HUES48 (cell line): ENCODE measurements around the gene FBXW11.

Experiments used
- H3K27ac ChIP-seq: one replicate; pipeline ENCODE4 v1.7.0; 2013; ENCODE audit warnings: low read depth, low read length, inconsistent platforms
- H3K27me3 ChIP-seq: 2 replicates; pipeline ENCODE4 v1.6.1; 2013; ENCODE audit warnings: mild to moderate bottlenecking, low read length; ENCODE audit not compliant: control insufficient read depth, insufficient read depth
- H3K36me3 ChIP-seq: 2 replicates; pipeline ENCODE4 v1.6.1; 2013; ENCODE audit warnings: low read length; ENCODE audit not compliant: control insufficient read depth, insufficient read depth
- H3K4me1 ChIP-seq: 2 replicates; pipeline ENCODE4 v1.6.1; 2013; ENCODE audit warnings: mild to moderate bottlenecking, low read length; ENCODE audit not compliant: control insufficient read depth, insufficient read depth
- H3K4me3 ChIP-seq: 2 replicates; pipeline ENCODE4 v1.5.1; 2013; ENCODE audit warnings: mild to moderate bottlenecking, low read depth, low read length
- H3K9ac ChIP-seq: 2 replicates; pipeline ENCODE4 v1.6.1; 2013; ENCODE audit warnings: mild to moderate bottlenecking, low read depth, low read length, moderate library complexity
- H3K9me3 ChIP-seq: 2 replicates; pipeline ENCODE4 v1.6.1; 2013; ENCODE audit warnings: low read length; ENCODE audit not compliant: control insufficient read depth, insufficient read depth

The FBXW11 gene

DNA sequence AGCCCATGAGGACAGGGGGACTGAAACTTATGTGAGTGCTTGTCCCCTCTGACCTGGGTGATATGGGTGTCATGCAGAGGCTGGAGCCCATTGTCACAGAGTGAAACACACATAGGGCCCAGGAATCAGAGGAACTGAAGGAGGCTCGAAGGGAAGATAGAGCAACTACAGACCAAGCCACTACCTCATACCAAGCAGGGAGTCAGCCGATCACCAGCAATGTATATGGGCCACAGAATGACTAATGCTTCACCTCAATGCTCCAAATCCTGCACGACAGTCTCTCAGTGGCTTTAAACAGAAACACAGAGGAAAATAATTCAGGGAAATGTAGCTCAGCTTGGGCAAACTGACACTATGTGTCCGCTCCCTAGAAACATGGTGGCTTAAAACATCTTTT is 8.9 kb upstream of the FBXW11 start:
- H3K9me3 ChIP-seq: no peaks in the 10 kb centered on the region
- no peaks in the 10 kb centered on the region for H3K27me3 ChIP-seq
- no peak overlapping the region for H3K4me3 ChIP-seq
- no peak overlapping the region for H3K27ac ChIP-seq
- H3K36me3 ChIP-seq: no peaks in the 10 kb centered on the region
- H3K9ac ChIP-seq: no peak overlapping the region
- H3K4me1 ChIP-seq: peaks cover under 1% of the 10 kb centered on the region; the same call in 1 of the 2 replicates

DNA sequence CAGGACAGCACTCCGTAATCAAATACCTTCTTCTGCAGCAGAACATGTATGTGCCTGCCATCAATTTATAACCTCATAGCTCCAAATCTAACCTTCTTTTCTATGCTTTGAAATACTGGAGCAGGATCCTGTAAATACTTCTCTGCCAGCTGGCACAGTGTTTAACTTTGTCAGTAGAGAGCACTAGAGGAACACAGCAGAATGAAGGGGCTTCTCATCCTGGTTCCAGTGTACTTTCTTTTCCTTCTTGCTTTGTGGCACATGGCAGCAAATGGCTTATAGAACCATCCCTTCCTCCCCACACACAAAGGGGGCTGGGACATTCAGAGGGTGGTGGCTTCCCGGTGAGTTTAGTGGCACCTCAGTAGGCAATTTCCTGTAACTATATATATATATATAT is 3.8 kb upstream of the FBXW11 start:
- Histone ChIP-seq H3K9ac (no peak overlapping the region), H3K4me3 (no peak overlapping the region), H3K27me3 (no peaks in the 10 kb centered on the region), H3K9me3 (no peaks in the 10 kb centered on the region), H3K27ac (peak overlapping the region; percentile 95), H3K4me1 (peaks cover 28% of the 10 kb centered on the region), H3K36me3 (no peaks in the 10 kb centered on the region)

DNA sequence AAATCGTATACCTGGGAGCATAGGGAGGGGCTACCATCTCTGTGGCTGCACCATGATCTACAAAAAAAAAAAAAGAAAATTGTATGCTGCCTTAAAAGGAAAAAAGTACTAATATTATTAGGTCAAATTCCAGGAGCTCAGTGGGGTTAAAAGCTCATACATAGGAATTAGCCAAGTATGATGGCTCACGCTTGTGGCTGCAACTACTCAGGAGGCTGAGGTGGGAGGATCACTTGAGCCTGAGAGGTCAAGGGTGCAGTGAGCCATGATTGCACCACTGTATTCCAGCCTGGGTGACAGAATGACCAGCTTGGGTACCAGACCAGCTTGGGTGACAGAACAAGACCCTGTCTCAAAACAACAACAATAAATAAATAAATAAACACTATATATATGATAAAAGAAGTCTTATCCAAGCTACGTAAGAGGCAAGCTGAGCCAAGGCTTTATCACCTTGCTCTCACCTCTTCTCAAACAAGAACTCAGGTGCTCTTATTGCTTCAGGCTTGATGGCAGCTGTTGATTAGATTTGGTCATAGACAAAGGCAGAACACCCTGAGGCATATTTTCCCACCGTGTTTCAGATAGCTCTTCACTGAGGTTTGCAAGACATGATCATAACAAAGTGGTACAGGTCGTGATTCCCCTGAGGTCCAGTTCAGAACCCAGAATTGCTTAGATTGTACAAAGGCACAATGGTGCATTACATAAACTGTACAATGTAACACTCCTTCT is 3.3 kb upstream of the FBXW11 start:
- Histone ChIP-seq H3K27me3 (no peaks in the 10 kb centered on the region), H3K4me1 (peaks cover 32% of the 10 kb centered on the region), H3K36me3 (no peaks in the 10 kb centered on the region), H3K4me3 (0 out of 2 replicates have a peak overlapping the region, but pooled peaks have one; percentile 22), H3K27ac (peak overlapping the region; percentile 95), H3K9ac (no peak overlapping the region), H3K9me3 (no peaks in the 10 kb centered on the region)

DNA sequence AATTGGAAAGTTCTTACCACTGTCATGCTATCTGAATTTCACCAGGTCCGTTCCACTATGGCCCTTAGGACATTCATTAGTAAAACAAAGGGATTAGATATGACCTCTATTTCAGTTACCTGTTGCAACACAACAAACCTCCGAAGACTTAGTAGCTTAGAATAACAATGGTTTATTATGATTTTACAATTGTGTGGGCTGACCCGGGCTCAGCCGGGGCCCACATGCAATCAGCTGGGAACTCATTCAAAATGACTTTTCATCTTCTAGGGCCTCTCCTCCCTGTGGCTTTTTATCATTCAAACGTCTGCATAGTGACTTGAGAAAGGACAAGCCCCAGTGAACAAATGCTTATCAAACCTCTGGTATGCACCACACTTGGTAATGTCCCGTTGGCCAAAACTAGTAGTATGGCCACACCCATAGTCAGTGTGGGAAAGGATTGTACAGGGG is 2.3 kb upstream of the FBXW11 start:
- Histone ChIP-seq H3K4me3 (peak overlapping the region; percentile 97), H3K9ac (no peak overlapping the region), H3K4me1 (peaks cover 39% of the 10 kb centered on the region), H3K27ac (peak overlapping the region; percentile 95), H3K27me3 (no peaks in the 10 kb centered on the region), H3K36me3 (no peaks in the 10 kb centered on the region), H3K9me3 (no peaks in the 10 kb centered on the region)

DNA sequence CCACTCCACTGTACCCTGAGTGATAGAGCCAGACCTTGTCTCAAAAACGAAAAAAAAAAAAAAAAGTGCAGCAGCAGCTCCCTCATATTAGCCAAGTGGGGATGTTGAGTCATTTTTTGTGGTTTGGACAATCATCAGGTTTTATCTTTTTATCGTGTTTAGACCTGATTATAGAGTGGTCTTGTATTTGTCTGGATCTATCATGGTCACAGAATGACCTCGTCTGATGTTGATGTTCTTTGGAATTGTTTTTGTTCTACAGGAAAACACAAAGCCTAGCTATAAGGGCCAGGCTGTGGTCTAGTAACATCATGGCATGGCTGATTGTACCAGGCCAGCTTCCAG is 1.6 kb upstream of the FBXW11 start:
- H3K4me3 ChIP-seq: peak overlapping the region; percentile 97
- H3K27ac ChIP-seq: peak overlapping the region; percentile 95
- H3K4me1 ChIP-seq: peaks cover 46% of the 10 kb centered on the region
- H3K9ac ChIP-seq: peak overlapping the region; percentile 94; the same call in 1 of the 2 replicates
- no peaks in the 10 kb centered on the region for H3K36me3 ChIP-seq
- H3K27me3 ChIP-seq: no peaks in the 10 kb centered on the region
- H3K9me3 ChIP-seq: no peaks in the 10 kb centered on the region

DNA sequence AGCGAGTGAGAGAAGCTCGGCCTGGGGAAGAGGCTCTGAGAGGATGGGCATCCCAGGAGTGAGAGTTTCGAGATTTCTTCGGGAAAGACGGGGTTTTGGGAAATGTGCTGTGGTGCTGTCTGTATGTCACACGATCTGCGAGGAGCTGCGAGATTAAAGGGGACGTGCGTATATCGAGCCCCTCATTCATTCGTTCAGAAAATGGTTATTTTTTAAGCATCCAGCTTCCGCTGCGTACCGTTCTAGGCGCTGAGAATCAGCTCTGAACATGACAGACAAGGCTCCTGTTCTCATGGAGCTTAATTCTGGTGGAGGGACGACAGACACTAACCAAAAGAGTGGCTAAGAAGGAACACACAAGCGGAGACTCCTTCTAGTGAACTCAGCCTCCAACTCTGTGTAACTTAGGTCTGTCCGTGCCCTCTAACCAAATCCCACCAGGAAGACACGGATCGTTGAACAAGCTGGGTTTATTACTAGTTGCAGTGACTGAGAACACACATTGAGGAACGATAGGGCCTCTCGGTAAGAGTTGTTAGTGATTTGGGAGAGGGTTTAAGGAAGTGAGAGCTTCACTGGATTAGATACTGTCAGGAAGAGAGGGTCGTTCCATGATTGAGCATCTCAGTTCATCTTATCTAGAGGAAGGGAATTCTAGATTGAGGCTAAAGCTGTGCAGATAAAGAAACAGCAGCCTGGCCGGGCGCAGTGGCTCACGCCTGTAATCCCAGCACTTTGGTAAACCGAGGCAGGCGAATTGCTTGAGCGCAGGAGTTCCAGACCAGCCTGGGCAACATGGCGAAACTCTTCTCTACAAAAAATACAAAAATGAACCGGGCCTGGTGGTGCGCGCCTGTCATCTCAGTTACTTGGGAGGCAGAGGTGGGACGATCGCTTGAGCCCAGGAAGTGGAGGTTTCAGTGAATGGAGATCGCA is 1.0 kb upstream of the FBXW11 start:
- peaks cover 52% of the 10 kb centered on the region for H3K4me1 ChIP-seq
- peak overlapping the region; percentile 94 for H3K9ac ChIP-seq
- no peaks in the 10 kb centered on the region for H3K27me3 ChIP-seq
- peak overlapping the region; percentile 97 for H3K4me3 ChIP-seq
- no peaks in the 10 kb centered on the region for H3K9me3 ChIP-seq
- peak overlapping the region; percentile 95 for H3K27ac ChIP-seq
- no peaks in the 10 kb centered on the region for H3K36me3 ChIP-seq

DNA sequence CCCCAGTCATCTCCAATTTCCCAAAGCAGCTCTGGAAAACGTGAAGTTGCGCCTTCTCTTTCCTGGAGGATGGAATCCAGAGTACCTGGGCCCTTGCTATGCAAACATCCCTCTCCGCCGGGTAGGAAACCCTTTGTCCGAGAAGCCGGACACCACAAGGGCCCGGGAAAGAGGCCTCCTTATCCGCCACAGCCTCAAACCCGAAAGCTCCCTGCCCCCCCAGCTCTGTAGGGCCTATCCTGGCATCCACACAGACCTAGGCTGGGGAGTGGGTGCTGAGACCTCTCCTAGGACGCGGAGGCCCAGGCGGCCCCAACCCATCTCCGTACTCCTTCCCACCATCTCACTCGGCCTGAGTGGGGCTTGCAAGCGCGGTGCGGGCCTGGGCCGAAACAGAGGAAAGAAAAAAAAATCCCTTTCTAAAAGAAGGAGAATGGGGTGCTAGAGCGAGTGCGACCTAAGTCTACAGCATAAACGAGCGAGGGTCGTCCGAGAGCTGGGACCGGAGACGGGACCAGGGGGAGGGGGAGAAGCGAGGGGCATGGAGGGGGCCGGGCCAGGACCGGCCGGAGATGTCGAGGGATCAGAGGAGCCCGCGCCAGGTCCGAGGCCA is 624 bp downstream of the FBXW11 start:
- H3K36me3 ChIP-seq: peaks cover 4% of the 10 kb centered on the region; the same call in 1 of the 2 replicates
- peak overlapping the region; percentile 95 for H3K27ac ChIP-seq
- peak overlapping the region; percentile 97 for H3K4me3 ChIP-seq

DNA sequence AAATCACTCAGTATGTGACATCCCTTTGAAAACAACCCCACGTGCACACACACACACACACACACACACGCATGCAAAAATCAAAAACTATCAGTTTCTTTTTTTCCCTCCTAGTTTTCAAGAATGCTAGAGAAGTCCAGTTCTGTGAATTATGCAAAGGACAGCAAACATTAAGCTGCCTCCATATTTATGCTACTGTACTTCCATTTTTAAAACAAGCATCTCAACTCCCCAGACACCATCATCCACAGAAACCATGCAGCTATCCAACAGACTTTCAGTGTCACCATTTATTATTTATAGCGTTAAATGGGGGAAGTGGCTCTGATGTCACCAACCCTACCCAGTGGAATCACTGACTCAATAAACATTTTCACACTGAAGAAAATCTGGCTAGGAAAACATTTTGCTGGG is 1.6 kb downstream of the FBXW11 start:
- Histone ChIP-seq H3K27ac (peak overlapping the region; percentile 95), H3K4me3 (peak overlapping the region; percentile 97), H3K36me3 (peaks cover 4% of the 10 kb centered on the region; the same call in 1 of the 2 replicates), H3K9me3 (no peaks in the 10 kb centered on the region), H3K27me3 (no peaks in the 10 kb centered on the region), H3K4me1 (peaks cover 72% of the 10 kb centered on the region), H3K9ac (peak overlapping the region; percentile 94)

More for the DNA sequence above, 624 bp downstream of the FBXW11 start:
- H3K9me3 ChIP-seq: no peaks in the 10 kb centered on the region
- H3K9ac ChIP-seq: peak overlapping the region; percentile 94
- no peaks in the 10 kb centered on the region for H3K27me3 ChIP-seq
- H3K4me1 ChIP-seq: peaks cover 68% of the 10 kb centered on the region

DNA sequence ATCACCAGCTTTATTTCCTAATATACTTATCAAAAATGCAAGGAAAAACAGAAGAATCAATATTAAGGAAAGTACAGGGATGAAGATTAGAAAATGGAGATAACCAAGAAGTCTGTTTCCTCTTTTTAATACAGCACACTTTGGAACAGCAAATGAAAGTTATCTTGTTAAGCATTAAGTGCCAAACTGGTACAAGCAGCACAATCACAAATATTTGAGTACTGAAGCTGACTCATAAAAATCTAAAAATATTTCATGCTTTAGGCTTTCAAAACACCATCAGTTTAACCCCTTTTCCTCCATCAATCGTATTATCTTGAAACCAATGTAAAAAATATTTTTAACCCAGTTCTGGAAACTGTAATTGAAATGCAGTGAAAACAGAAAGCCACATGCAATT is 2.7 kb downstream of the FBXW11 start:
- no peaks in the 10 kb centered on the region for H3K9me3 ChIP-seq
- no peaks in the 10 kb centered on the region for H3K27me3 ChIP-seq
- no peak overlapping the region for H3K27ac ChIP-seq
- peaks cover 4% of the 10 kb centered on the region; the same call in 1 of the 2 replicates for H3K36me3 ChIP-seq
- H3K9ac ChIP-seq: no peak overlapping the region
- H3K4me3 ChIP-seq: peak overlapping the region; percentile 32
- H3K4me1 ChIP-seq: peaks cover 73% of the 10 kb centered on the region

DNA sequence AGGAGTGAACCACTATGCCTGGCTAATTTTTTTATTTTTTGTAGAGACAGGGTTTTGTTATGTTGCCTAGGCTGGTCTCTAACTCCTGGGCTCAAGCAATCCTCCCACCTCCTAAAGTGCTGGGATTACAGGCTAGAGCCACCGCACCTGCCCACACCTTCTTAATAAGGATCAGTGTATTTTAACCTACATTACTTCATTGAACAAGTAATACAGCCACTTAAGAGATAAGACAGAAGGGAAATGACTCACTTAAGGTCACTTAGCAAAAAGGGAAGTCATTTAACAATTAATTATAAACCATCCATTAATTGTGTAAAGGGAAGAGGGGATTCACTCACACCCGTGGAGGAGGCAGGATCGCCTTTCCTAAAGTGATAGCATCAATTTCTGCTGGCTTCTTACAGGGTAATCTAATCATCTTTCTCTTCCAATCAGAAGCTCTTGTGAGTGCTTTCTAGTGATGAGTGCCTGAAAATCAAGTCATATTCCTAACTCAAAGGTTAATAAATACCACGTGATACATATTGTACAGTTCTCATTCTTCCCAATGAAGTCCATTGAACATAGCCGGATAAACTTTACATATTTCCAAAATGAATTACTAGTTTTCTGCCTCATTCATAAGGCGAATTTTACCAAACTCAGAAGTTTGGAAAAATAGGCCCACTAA is 3.5 kb downstream of the FBXW11 start:
- H3K4me1 ChIP-seq: peaks cover 74% of the 10 kb centered on the region
- H3K36me3 ChIP-seq: peaks cover 4% of the 10 kb centered on the region; the same call in 1 of the 2 replicates
- no peaks in the 10 kb centered on the region for H3K27me3 ChIP-seq
- H3K4me3 ChIP-seq: peak overlapping the region; percentile 32
- H3K9me3 ChIP-seq: no peaks in the 10 kb centered on the region
- no peak overlapping the region for H3K9ac ChIP-seq
- H3K27ac ChIP-seq: no peak overlapping the region
